ENCODE data around the gene PLD6. TPM values are rescaled to one million over a fixed set of nuclear protein-coding genes. Genes with fewer than 3 reads are reported as not detected.

PLD6 gene
- polyA plus RNA-seq, 1 donor (not counting 4 experiments of a cell fraction or from before 2014, with no cell fraction given), result 1.6 TPM

DNA sequence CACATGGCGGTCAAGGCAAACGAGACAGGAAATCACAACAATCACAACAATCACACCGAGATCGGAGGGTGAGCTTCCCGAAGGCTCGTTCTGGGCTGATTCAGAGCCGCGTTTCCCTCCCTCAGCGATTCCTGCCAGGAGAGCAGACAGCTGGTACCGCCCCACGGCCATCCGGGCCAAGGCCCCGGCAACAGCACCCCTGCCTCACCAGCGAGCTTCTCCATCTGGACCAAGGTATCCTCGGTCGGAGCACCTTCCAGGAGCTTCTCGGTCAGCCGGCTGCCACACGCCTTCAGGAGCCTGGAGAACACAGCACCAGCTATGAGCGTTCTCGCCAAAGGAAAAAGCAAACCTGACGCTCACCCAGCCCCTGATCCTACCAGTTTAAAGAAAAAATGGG is 15.2 kb upstream of the PLD6 start:
- Histone ChIP-seq H3K9me3 (ENCODE audit: control insufficient read depth, low read depth, low read length) (no peaks in the 10 kb centered on the region), H3K4me2 (ENCODE audit: control insufficient read depth, extremely low read depth, insufficient read depth, low read depth, low read length) (no peak overlapping the region), H2AFZ (ENCODE audit: control insufficient read depth, low read length) (no peak overlapping the region), H3K27ac (ENCODE audit: control insufficient read depth, insufficient read depth, low read length) (no peak overlapping the region), H3K27me3 (ENCODE audit: control insufficient read depth, extremely low read depth, insufficient read depth, low read length) (no peaks in the 10 kb centered on the region), H3K36me3 (ENCODE audit: control insufficient read depth in 2 of 2, extremely low read depth in 1 of 2, insufficient read depth in 2 of 2, low read length in 2 of 2) (peaks cover 44 to 61% of the 10 kb centered on the region in 2 experiments), H4K20me1 (ENCODE audit: control insufficient read depth, extremely low read depth, insufficient read depth, low read length) (peaks cover 2% of the 10 kb centered on the region), H3K4me3 (ENCODE audit: control insufficient read depth in 2 of 3, extremely low read depth in 1 of 3, insufficient read depth in 2 of 3, low read depth in 1 of 3, low read length in 3 of 3) (no peak overlapping the region), H3K9me1 (ENCODE audit: control insufficient read depth, extremely low read depth, insufficient read depth, low read length) (no peaks in the 10 kb centered on the region), H3K79me2 (ENCODE audit: control insufficient read depth, insufficient read depth, low read length) (no peaks in the 10 kb centered on the region), H3K4me1 (ENCODE audit: control insufficient read depth, extremely low read depth, insufficient read depth, low read length) (no peaks in the 10 kb centered on the region), H3K9ac (ENCODE audit: control insufficient read depth, extremely low read depth, insufficient read depth, low read length) (no peak overlapping the region)
- DNase-seq (ENCODE audit: low read depth, low spot score), result no peak
- FAIRE-seq, result no peak
- TF ChIP-seq EZH2 (IDR thresholded peaks at IDR 0.05; ENCODE audit: low read length), result no peak
- TF ChIP-seq, protein P1, sequence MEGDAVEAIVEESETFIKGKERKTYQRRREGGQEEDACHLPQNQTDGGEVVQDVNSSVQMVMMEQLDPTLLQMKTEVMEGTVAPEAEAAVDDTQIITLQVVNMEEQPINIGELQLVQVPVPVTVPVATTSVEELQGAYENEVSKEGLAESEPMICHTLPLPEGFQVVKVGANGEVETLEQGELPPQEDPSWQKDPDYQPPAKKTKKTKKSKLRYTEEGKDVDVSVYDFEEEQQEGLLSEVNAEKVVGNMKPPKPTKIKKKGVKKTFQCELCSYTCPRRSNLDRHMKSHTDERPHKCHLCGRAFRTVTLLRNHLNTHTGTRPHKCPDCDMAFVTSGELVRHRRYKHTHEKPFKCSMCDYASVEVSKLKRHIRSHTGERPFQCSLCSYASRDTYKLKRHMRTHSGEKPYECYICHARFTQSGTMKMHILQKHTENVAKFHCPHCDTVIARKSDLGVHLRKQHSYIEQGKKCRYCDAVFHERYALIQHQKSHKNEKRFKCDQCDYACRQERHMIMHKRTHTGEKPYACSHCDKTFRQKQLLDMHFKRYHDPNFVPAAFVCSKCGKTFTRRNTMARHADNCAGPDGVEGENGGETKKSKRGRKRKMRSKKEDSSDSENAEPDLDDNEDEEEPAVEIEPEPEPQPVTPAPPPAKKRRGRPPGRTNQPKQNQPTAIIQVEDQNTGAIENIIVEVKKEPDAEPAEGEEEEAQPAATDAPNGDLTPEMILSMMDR (optimal IDR thresholded peaks at IDR 0.05 in 1 of 3, IDR thresholded peaks at IDR 0.05 in 1 of 3, conservative IDR thresholded peaks at IDR 0.05 in 1 of 3; ENCODE audit: extremely low read depth in 1 of 3, insufficient read depth in 2 of 3, low read length in 3 of 3), result no peak
- dilution Hi-C loops (cut with MboI; ENCODE audit: extremely low pct_ligation_motif_present, low sequenced_read_pairs), result no loop called here

DNA sequence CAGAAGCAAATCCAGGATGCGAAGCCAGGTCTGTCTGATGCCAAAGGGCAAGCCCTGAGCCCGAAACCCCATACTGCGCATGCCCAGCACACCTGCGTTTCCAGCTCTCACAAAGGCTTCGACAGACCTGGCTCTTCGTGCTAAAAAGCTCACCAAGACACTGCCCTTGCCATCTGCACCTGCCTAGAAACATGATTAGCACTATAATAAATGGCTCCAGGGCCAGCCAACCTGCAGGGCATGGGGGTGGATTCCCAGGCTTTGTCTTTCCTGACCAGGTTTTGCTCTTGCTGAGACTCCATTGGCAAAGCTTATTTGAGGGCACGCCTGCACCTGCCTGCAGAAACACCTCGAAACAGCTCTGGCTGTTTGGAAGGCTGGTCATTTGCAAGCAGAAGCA is 14.4 kb upstream of the PLD6 start:
- FAIRE-seq (no peak), DNase-seq (ENCODE audit: low read depth, low spot score) (no peak)
- H3K9ac ChIP-seq (ENCODE audit: control insufficient read depth, extremely low read depth, insufficient read depth, low read length), result no peak overlapping the region
- peaks cover 38 to 62% of the 10 kb centered on the region in 2 experiments for H3K36me3 ChIP-seq (ENCODE audit: control insufficient read depth in 2 of 2, extremely low read depth in 1 of 2, insufficient read depth in 2 of 2, low read length in 2 of 2)
- no peaks in the 10 kb centered on the region for H3K9me3 ChIP-seq (ENCODE audit: control insufficient read depth, low read depth, low read length)
- H3K27me3 ChIP-seq (ENCODE audit: control insufficient read depth, extremely low read depth, insufficient read depth, low read length), result no peaks in the 10 kb centered on the region
- dilution Hi-C loops (cut with MboI; ENCODE audit: extremely low pct_ligation_motif_present, low sequenced_read_pairs), result no loop called here
- H3K79me2 ChIP-seq (ENCODE audit: control insufficient read depth, insufficient read depth, low read length), result no peaks in the 10 kb centered on the region
- H3K4me2 ChIP-seq (ENCODE audit: control insufficient read depth, extremely low read depth, insufficient read depth, low read depth, low read length), result no peak overlapping the region
- no peak for TF ChIP-seq EZH2 (IDR thresholded peaks at IDR 0.05; ENCODE audit: low read length)
- TF ChIP-seq, protein P1 (optimal IDR thresholded peaks at IDR 0.05 in 1 of 3, IDR thresholded peaks at IDR 0.05 in 1 of 3, conservative IDR thresholded peaks at IDR 0.05 in 1 of 3; ENCODE audit: extremely low read depth in 1 of 3, insufficient read depth in 2 of 3, low read length in 3 of 3), result no peak
- no peak overlapping the region for H3K27ac ChIP-seq (ENCODE audit: control insufficient read depth, insufficient read depth, low read length)
- H3K4me3 ChIP-seq (ENCODE audit: control insufficient read depth in 2 of 3, extremely low read depth in 1 of 3, insufficient read depth in 2 of 3, low read depth in 1 of 3, low read length in 3 of 3), result no peak overlapping the region
- no peaks in the 10 kb centered on the region for H3K4me1 ChIP-seq (ENCODE audit: control insufficient read depth, extremely low read depth, insufficient read depth, low read length)
- H2AFZ ChIP-seq (ENCODE audit: control insufficient read depth, low read length), result no peak overlapping the region
- H4K20me1 ChIP-seq (ENCODE audit: control insufficient read depth, extremely low read depth, insufficient read depth, low read length), result peaks cover 2% of the 10 kb centered on the region
- H3K9me1 ChIP-seq (ENCODE audit: control insufficient read depth, extremely low read depth, insufficient read depth, low read length), result no peaks in the 10 kb centered on the region
